ENCODE results near the gene AATF.

DNA sequence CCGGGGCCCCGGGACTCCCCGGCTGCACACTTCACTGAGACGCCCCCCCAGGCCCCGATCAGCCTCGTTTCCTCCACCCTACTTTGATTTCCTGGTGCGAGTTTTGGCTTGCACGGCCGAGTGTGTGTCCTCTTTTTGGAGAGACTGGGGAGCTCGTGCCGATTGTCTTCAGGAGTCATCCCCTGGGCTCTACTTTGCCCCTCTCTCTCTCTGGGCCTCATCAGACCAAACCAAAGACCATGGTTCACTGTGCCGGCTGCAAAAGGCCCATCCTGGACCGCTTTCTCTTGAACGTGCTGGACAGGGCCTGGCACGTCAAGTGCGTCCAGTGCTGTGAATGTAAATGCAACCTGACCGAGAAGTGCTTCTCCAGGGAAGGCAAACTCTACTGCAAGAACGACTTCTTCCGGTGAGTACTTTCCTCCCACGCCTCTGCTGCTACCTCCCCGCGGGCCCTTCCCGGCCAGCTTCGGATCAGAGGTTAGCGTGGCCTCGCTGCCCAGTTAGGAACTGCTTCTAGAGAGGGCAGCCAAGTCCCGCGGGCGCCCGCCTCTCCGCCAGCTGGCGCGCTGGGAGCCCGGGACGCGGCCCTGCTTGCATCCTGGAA lies 10.7 kb upstream of the AATF start:
- TF ChIP-seq, protein P1, sequence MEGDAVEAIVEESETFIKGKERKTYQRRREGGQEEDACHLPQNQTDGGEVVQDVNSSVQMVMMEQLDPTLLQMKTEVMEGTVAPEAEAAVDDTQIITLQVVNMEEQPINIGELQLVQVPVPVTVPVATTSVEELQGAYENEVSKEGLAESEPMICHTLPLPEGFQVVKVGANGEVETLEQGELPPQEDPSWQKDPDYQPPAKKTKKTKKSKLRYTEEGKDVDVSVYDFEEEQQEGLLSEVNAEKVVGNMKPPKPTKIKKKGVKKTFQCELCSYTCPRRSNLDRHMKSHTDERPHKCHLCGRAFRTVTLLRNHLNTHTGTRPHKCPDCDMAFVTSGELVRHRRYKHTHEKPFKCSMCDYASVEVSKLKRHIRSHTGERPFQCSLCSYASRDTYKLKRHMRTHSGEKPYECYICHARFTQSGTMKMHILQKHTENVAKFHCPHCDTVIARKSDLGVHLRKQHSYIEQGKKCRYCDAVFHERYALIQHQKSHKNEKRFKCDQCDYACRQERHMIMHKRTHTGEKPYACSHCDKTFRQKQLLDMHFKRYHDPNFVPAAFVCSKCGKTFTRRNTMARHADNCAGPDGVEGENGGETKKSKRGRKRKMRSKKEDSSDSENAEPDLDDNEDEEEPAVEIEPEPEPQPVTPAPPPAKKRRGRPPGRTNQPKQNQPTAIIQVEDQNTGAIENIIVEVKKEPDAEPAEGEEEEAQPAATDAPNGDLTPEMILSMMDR (IDR thresholded peaks at IDR 0.05; ENCODE audit: insufficient read depth, low read length) = no peak
- peak; percentile 70 for TF ChIP-seq REST (IDR thresholded peaks at IDR 0.05; ENCODE audit: insufficient replicate concordance, low read depth)

All from HL-60 (cell line).